Astrocyte (in vitro differentiated cells and primary cell): ENCODE data around the gene TEC. TPM values are rescaled to one million over a fixed set of nuclear protein-coding genes. Genes with fewer than 3 reads are reported as not detected.

Experiments used
- DNase-seq: peaks from one replicate; pipeline ENCODE4 v3.0.0-alpha.2; 2010; ENCODE audit warnings: low read depth
- FAIRE-seq: peaks from 2 replicates; lab custom pipeline; 2011; peaks lifted over from hg19 to GRCh38; lab: Jason Lieb, UNC
- H2AFZ ChIP-seq: 2 replicates; pipeline ENCODE4 v1.6.0; 2012; ENCODE audit warnings: low read depth, low read length, inconsistent platforms
- H3K27ac ChIP-seq: 2 replicates; pipeline ENCODE4 v1.5.1; 2011; ENCODE audit warnings: low read depth, low read length, inconsistent platforms
- H3K27me3 ChIP-seq: 2 replicates; pipeline ENCODE4 v1.6.0; 2011; ENCODE audit warnings: low read length, inconsistent platforms; ENCODE audit not compliant: insufficient read depth
- H3K36me3 ChIP-seq: 2 replicates; pipeline ENCODE4 v1.5.1; 2011; ENCODE audit warnings: low read length, inconsistent platforms; ENCODE audit not compliant: insufficient read depth
- H3K4me1 ChIP-seq: 2 replicates; pipeline ENCODE4 v1.5.1; 2011; ENCODE audit warnings: low read length, inconsistent platforms; ENCODE audit not compliant: insufficient read depth
- H3K4me2 ChIP-seq: 2 replicates; pipeline ENCODE4 v1.6.0; 2012; ENCODE audit warnings: low read length, inconsistent platforms
- H3K4me3 ChIP-seq: 2 replicates; pipeline ENCODE4 v1.5.1; 2011; ENCODE audit warnings: low read depth, mild to moderate bottlenecking, low read length, inconsistent platforms; ENCODE audit not compliant: insufficient read depth
- H3K79me2 ChIP-seq: 2 replicates; pipeline ENCODE4 v1.6.0; 2012; ENCODE audit warnings: mild to moderate bottlenecking, low read length, inconsistent platforms; ENCODE audit not compliant: insufficient read depth
- H3K9ac ChIP-seq: 2 replicates; pipeline ENCODE4 v1.6.0; 2012; ENCODE audit warnings: mild to moderate bottlenecking, low read length, inconsistent platforms
- H3K9me3 ChIP-seq: 2 replicates; pipeline ENCODE4 v1.5.1; 2012; ENCODE audit warnings: low read depth, mild to moderate bottlenecking, low read length, inconsistent platforms; ENCODE audit not compliant: insufficient read depth
- H4K20me1 ChIP-seq: 2 replicates; pipeline ENCODE4 v1.6.0; 2012; ENCODE audit warnings: low read length, inconsistent platforms; ENCODE audit not compliant: insufficient read depth
- H3K27ac Mint-ChIP-seq: one replicate; pipeline ENCODE4 v1.8.0; 2021; ENCODE audit warnings: mild to moderate bottlenecking, mixed read lengths; ENCODE audit not compliant: unreplicated experiment
- H3K27me3 Mint-ChIP-seq: one replicate; pipeline ENCODE4 v1.8.0; 2021; ENCODE audit warnings: low read depth, mixed read lengths; ENCODE audit not compliant: unreplicated experiment
- H3K36me3 Mint-ChIP-seq: one replicate; pipeline ENCODE4 v1.8.0; 2021; ENCODE audit warnings: low read depth, mixed read lengths; ENCODE audit not compliant: unreplicated experiment
- H3K4me1 Mint-ChIP-seq: one replicate; pipeline ENCODE4 v1.8.0; 2021; ENCODE audit warnings: low read depth, mixed read lengths; ENCODE audit not compliant: unreplicated experiment
- H3K4me3 Mint-ChIP-seq: one replicate; pipeline ENCODE4 v1.8.0; 2021; ENCODE audit warnings: mild to moderate bottlenecking, moderate library complexity, mixed read lengths; ENCODE audit not compliant: unreplicated experiment
- H3K9me3 Mint-ChIP-seq: one replicate; pipeline ENCODE4 v1.8.0; 2021; ENCODE audit warnings: mild to moderate bottlenecking, mixed read lengths; ENCODE audit not compliant: unreplicated experiment
- CTCF ChIP-seq: IDR thresholded peaks from 2 replicates; pipeline ENCODE4 v1.5.1; 2011; ENCODE audit warnings: low read depth, mild to moderate bottlenecking, inconsistent platforms, low read length, moderate library complexity; ENCODE audit not compliant: insufficient read depth
- EZH2 ChIP-seq: IDR thresholded peaks from 2 replicates; pipeline ENCODE4 v1.6.1; 2012; ENCODE audit warnings: mild to moderate bottlenecking, low read length, inconsistent platforms; ENCODE audit not compliant: insufficient read depth
- total RNA-seq: library from RNA; stranded (reverse); gene quantifications from 2 replicates; pipeline ENCODE4 v1.2.1, GENCODE V29; 2021

The TEC gene
- total RNA-seq, 1 donor from 2014 or later, result 0.61 TPM

- DNase-seq (no peak), FAIRE-seq (no peak)
- no peaks in the 10 kb centered on the region for H3K4me1 ChIP-seq
- no peak overlapping the region for H3K27ac Mint-ChIP-seq
- H3K36me3 Mint-ChIP-seq, result no peaks in the 10 kb centered on the region
- H3K9me3 Mint-ChIP-seq, result no peaks in the 10 kb centered on the region
- no peak overlapping the region for H3K27ac ChIP-seq
- no peaks in the 10 kb centered on the region for H3K27me3 Mint-ChIP-seq
- no peaks in the 10 kb centered on the region for H3K9me3 ChIP-seq
- no peaks in the 10 kb centered on the region for H3K79me2 ChIP-seq
- no peaks in the 10 kb centered on the region for H3K4me1 Mint-ChIP-seq
- H3K36me3 ChIP-seq, result no peaks in the 10 kb centered on the region
- TF ChIP-seq CTCF (no peak), EZH2 (no peak)
- no peaks in the 10 kb centered on the region for H4K20me1 ChIP-seq
- H3K9ac ChIP-seq, result no peak overlapping the region
- no peak overlapping the region for H3K4me3 Mint-ChIP-seq
- no peaks in the 10 kb centered on the region for H3K27me3 ChIP-seq
- H3K4me2 ChIP-seq, result no peak overlapping the region
- H2AFZ ChIP-seq, result no peak overlapping the region
- no peak overlapping the region for H3K4me3 ChIP-seq
Measured at GRCh38 chr4:48244665-48245064, 25.0 kb downstream of the TEC start.

GRCh38 chr4:48243887-48244286 lies 25.8 kb downstream of the TEC start:
- Mint-ChIP-seq H3K9me3 (no peaks in the 10 kb centered on the region), H3K4me1 (no peaks in the 10 kb centered on the region), H3K27me3 (no peaks in the 10 kb centered on the region), H3K27ac (no peak overlapping the region), H3K36me3 (no peaks in the 10 kb centered on the region), H3K4me3 (no peak overlapping the region)
- Histone ChIP-seq H3K27me3 (no peaks in the 10 kb centered on the region), H3K4me3 (no peak overlapping the region), H3K79me2 (no peaks in the 10 kb centered on the region), H3K36me3 (no peaks in the 10 kb centered on the region), H2AFZ (no peak overlapping the region), H3K9me3 (no peaks in the 10 kb centered on the region), H4K20me1 (no peaks in the 10 kb centered on the region), H3K4me1 (no peaks in the 10 kb centered on the region), H3K9ac (no peak overlapping the region), H3K27ac (no peak overlapping the region), H3K4me2 (no peak overlapping the region)
- DNase-seq (no peak), FAIRE-seq (no peak)
- TF ChIP-seq CTCF (no peak), EZH2 (no peak)

- H3K79me2 ChIP-seq, result no peaks in the 10 kb centered on the region
- H3K9ac ChIP-seq, result no peak overlapping the region
- Mint-ChIP-seq H3K9me3 (no peaks in the 10 kb centered on the region), H3K27ac (no peak overlapping the region), H3K4me3 (no peak overlapping the region), H3K27me3 (no peaks in the 10 kb centered on the region), H3K4me1 (no peaks in the 10 kb centered on the region), H3K36me3 (no peaks in the 10 kb centered on the region)
- no peaks in the 10 kb centered on the region for H3K27me3 ChIP-seq
- no peaks in the 10 kb centered on the region for H3K9me3 ChIP-seq
- no peak for DNase-seq
- H3K4me3 ChIP-seq, result no peak overlapping the region
- H4K20me1 ChIP-seq, result no peaks in the 10 kb centered on the region
- H3K4me1 ChIP-seq, result no peaks in the 10 kb centered on the region
- no peak overlapping the region for H3K27ac ChIP-seq
- TF ChIP-seq EZH2 (no peak), CTCF (no peak)
- no peak overlapping the region for H2AFZ ChIP-seq
- H3K36me3 ChIP-seq, result no peaks in the 10 kb centered on the region
- no peak overlapping the region for H3K4me2 ChIP-seq
- FAIRE-seq, result no peak
Measured at GRCh38 chr4:48243429-48243828, 26.2 kb downstream of the TEC start.
